Fibroblast of villous mesenchyme (primary cell): Measurements from ENCODE around the gene MRPS27. TPM values are rescaled to one million over a fixed set of nuclear protein-coding genes. Genes with fewer than 3 reads are reported as not detected.

Source experiments
- DNase-seq: peaks from one replicate; pipeline ENCODE4 v3.0.0-alpha.2; 2010; ENCODE audit warnings: low read depth
- H3K4me3 ChIP-seq: 2 replicates; pipeline ENCODE4 v1.5.1; 2011; ENCODE audit warnings: low read depth, mild to moderate bottlenecking, low read length
- total RNA-seq: library from RNA; depleted of rRNA; stranded (reverse); fragments of >200 nt; gene quantifications from 2 replicates; pipeline ENCODE4 v1.2.3, GENCODE V29; 2012
- TF ChIP-seq, protein P1 (sequence below): IDR thresholded peaks from 2 replicates; pipeline ENCODE4 v1.5.1; 2012; ENCODE audit warnings: low read depth, mild to moderate bottlenecking, low read length; ENCODE audit not compliant: insufficient read depth

MRPS27 gene
- total RNA-seq, 1 donor = 88.5 TPM

DNA sequence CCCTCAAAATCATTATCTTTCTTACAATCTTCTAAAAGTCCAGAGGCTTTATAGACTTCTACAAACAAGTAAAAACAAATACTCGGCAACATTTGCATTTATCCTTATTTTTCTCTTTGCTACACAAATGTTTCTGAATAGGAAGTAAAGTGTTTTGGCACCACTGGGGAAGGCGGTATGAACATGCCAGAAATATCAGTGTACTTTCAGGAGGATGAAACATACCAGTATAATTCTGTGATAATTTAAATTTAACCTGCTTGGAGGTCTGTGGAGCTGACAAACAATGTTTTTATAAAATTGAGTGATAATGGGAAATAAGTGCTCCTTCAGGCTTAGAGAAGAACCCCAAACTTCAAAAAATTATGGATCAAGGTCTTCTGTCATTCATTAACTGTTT is 51.8 kb downstream of the MRPS27 start:
- DNase-seq = no peak
- TF ChIP-seq, protein P1, sequence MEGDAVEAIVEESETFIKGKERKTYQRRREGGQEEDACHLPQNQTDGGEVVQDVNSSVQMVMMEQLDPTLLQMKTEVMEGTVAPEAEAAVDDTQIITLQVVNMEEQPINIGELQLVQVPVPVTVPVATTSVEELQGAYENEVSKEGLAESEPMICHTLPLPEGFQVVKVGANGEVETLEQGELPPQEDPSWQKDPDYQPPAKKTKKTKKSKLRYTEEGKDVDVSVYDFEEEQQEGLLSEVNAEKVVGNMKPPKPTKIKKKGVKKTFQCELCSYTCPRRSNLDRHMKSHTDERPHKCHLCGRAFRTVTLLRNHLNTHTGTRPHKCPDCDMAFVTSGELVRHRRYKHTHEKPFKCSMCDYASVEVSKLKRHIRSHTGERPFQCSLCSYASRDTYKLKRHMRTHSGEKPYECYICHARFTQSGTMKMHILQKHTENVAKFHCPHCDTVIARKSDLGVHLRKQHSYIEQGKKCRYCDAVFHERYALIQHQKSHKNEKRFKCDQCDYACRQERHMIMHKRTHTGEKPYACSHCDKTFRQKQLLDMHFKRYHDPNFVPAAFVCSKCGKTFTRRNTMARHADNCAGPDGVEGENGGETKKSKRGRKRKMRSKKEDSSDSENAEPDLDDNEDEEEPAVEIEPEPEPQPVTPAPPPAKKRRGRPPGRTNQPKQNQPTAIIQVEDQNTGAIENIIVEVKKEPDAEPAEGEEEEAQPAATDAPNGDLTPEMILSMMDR = no peak

GRCh38 chr5:72267685-72268084 is 52.4 kb downstream of the MRPS27 start:
- no peak overlapping the region for H3K4me3 ChIP-seq
- TF ChIP-seq, protein P1 = no peak
- DNase-seq = no peak

More for the DNA sequence above, 51.8 kb downstream of the MRPS27 start:
- H3K4me3 ChIP-seq = no peak overlapping the region

- TF ChIP-seq, protein P1 = no peak
- H3K4me3 ChIP-seq = no peak overlapping the region
- DNase-seq = peak; percentile 75
Measured at GRCh38 chr5:72266862-72267261, 53.2 kb downstream of the MRPS27 start.

GRCh38 chr5:72265032-72265877 is 54.8 kb downstream of the MRPS27 start:
- TF ChIP-seq, protein P1 = no peak
- DNase-seq = peak; percentile 98
- no peak overlapping the region for H3K4me3 ChIP-seq

DNA sequence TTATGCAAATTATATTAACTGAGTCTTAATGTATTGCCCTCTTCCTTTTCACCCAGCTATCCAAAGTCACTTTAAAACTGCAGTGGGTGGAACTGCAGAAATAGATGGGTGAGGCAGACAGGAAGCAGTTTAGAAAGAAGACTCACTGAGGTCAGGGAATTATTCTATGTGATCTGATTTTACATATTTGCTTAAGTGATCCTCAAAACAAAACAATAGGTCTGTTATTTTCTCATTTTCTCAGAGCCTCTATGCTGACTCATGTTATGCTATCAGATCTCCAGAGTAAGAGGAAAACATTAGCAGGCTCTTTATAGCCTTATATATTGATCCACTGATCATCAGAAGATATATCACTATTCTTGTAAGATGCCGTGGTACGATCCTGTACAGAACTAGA is 63.5 kb downstream of the MRPS27 start:
- DNase-seq = no peak
- TF ChIP-seq, protein P1 = no peak
- H3K4me3 ChIP-seq = no peak overlapping the region

GRCh38 chr5:72255670-72256069 is 64.4 kb downstream of the MRPS27 start:
- H3K4me3 ChIP-seq = no peak overlapping the region
- no peak for DNase-seq
- TF ChIP-seq, protein P1 = no peak
